ENCODE measurements around the gene NCBP3. TPM values are rescaled to one million over a fixed set of nuclear protein-coding genes. Genes with fewer than 3 reads are reported as not detected.
"Not testable (repeated sequence)": the region's sequence is repeated elsewhere in the genome, so short reads cannot be mapped to it uniquely, and the experiment has no call there.

NCBP3 gene
- total RNA-seq, 1 experiment from 2014 or later, result 17.0 TPM

DNA sequence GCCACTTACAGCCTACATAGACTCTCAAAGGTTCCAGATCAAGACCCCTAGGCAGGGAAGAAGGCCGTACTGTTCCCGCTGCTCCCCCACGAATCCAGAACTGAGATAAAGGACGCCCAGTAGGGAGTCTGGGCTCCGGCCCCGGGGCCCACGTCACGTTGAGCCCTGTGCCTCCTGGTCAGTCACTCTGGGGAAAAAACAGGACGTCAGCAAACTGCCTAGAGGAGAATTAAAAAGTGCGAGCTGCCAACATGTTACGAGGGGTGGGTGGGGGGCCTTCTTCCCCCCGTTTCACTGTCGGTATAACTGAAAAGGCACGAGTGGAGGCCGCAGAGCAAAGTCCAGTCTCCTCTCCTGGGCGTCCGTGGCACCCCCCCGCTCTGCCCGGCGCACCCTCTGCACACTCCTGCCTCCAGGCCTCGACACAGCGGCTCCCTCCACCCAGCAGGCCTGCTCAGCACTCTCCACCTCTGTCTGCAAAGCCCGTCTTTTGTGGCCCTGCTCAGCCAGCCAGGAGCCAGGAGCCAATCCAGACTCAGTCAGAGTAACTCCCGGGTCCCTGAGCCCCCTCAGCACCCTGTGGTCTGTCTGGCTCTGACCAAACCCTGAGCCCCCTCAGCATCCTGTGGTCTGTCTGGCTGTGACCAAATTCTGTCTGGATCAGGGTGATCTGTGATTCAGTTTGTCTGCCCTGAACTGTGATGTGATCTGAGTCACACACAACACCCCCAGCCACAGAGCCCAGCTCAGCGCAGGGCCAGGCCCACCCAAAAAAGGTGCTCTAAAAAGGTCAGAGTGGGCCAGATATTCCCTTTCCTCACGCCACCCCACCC lies 51.3 kb downstream of the NCBP3 start:
- H2AFZ ChIP-seq (ENCODE audit: low read length), result no peak overlapping the region
- peaks cover 4% of the 10 kb centered on the region for H3K4me1 ChIP-seq (ENCODE audit: low read length)
- H3K4me3 ChIP-seq (ENCODE audit: low read length), result no peak overlapping the region
- no peaks in the 10 kb centered on the region for H3K9me2 ChIP-seq (replicated peaks; ENCODE audit: insufficient read depth, low read length)
- no peak overlapping the region for H3K9ac ChIP-seq (ENCODE audit: low read length)
- H3K79me2 ChIP-seq (ENCODE audit: low read length), result no peaks in the 10 kb centered on the region
- DNase-seq, result no peak
- no peak overlapping the region for H3K27ac ChIP-seq (ENCODE audit: low read length)
- H3K9me3 ChIP-seq (ENCODE audit: low read length), result no peaks in the 10 kb centered on the region
- H3K4me2 ChIP-seq (ENCODE audit: low read depth, low read length, poor library complexity, severe bottlenecking), result no peak overlapping the region
- no peaks in the 10 kb centered on the region for H4K20me1 ChIP-seq (ENCODE audit: insufficient read depth, low read depth, low read length)
- H3K36me3 ChIP-seq (ENCODE audit: insufficient read depth, low read length), result no peaks in the 10 kb centered on the region
- no peaks in the 10 kb centered on the region for H3K27me3 ChIP-seq (ENCODE audit: low read length)

DNA sequence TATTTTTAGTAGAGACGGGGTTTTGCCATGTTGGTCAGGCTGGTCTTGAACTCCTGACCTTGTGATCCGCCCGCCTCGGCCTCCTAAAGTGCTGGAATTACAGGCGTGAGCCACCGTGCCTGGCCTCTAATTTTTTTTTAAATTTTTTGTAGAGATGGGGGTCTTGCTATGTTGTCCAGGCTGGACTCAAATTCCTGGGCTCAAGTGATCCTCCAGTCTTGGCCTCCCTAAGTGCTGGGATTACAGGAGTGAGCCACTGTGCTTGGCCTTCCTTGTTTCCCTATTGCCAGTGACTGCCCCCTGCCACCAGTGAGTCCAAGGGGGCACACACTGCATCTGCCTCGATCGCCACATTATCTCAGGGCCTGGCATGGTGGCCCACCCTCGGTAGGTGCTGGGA lies 51.9 kb downstream of the NCBP3 start:
- H4K20me1 ChIP-seq (ENCODE audit: insufficient read depth, low read depth, low read length); H3K4me1 ChIP-seq (ENCODE audit: low read length); H3K4me3 ChIP-seq (ENCODE audit: low read length); H3K27me3 ChIP-seq (ENCODE audit: low read length); DNase-seq; H3K4me2 ChIP-seq (ENCODE audit: low read depth, low read length, poor library complexity, severe bottlenecking); H2AFZ ChIP-seq (ENCODE audit: low read length); H3K9me3 ChIP-seq (ENCODE audit: low read length); H3K9me2 ChIP-seq (replicated peaks; ENCODE audit: insufficient read depth, low read length); H3K9ac ChIP-seq (ENCODE audit: low read length); H3K36me3 ChIP-seq (ENCODE audit: insufficient read depth, low read length); H3K79me2 ChIP-seq (ENCODE audit: low read length); H3K27ac ChIP-seq (ENCODE audit: low read length): not testable (repeated sequence)

DNA sequence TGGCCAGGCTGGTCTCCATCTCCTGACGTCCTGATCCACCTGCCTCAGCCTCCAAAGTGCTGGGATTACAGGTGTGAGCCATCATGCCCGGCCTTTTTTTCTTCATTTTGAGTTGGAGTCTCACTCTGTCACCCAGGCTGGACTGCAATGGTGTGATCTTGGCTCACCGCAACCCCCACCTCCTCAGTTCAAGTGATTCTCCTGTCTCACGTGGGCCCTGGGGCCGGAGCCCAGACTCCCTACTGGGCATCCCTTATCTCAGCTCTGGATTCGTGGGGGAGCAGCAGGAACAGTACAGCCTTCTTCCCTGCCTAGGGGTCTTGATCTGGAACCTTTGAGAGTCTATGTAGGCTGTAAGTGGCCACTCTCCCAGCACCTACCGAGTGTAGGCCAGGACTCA lies 52.8 kb downstream of the NCBP3 start:
- H3K4me3 ChIP-seq (ENCODE audit: low read length); H3K9me2 ChIP-seq (replicated peaks; ENCODE audit: insufficient read depth, low read length); H3K36me3 ChIP-seq (ENCODE audit: insufficient read depth, low read length); H3K9ac ChIP-seq (ENCODE audit: low read length); DNase-seq; H3K27me3 ChIP-seq (ENCODE audit: low read length); H2AFZ ChIP-seq (ENCODE audit: low read length); H3K27ac ChIP-seq (ENCODE audit: low read length); H3K4me2 ChIP-seq (ENCODE audit: low read depth, low read length, poor library complexity, severe bottlenecking); H3K4me1 ChIP-seq (ENCODE audit: low read length); H3K79me2 ChIP-seq (ENCODE audit: low read length); H3K9me3 ChIP-seq (ENCODE audit: low read length); H4K20me1 ChIP-seq (ENCODE audit: insufficient read depth, low read depth, low read length): not testable (repeated sequence)

DNA sequence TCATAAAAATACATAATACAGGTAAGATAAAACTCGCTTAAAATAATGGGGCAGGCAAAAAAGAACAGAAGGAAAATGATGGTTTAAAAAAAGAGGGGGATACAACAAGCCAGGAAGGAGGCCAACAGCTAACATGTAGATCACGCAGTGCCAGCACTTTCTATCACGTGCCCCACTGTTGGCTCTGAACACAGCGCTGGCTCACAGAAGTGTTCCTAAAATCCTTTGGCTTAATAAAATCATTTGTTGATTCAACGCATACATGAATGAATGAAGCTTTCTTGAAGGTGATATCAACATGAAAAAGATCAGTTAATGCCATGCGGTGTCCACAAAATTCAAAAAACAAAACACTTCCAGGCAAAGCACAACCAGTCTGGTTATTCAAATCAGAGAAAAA lies 53.6 kb downstream of the NCBP3 start:
- H3K4me2 ChIP-seq (ENCODE audit: low read depth, low read length, poor library complexity, severe bottlenecking), result no peak overlapping the region
- H3K9me3 ChIP-seq (ENCODE audit: low read length), result no peaks in the 10 kb centered on the region
- no peak overlapping the region for H3K4me3 ChIP-seq (ENCODE audit: low read length)
- no peak overlapping the region for H2AFZ ChIP-seq (ENCODE audit: low read length)
- peaks cover 4% of the 10 kb centered on the region for H3K4me1 ChIP-seq (ENCODE audit: low read length)
- no peaks in the 10 kb centered on the region for H3K36me3 ChIP-seq (ENCODE audit: insufficient read depth, low read length)
- no peak overlapping the region for H3K9ac ChIP-seq (ENCODE audit: low read length)
- no peaks in the 10 kb centered on the region for H3K9me2 ChIP-seq (replicated peaks; ENCODE audit: insufficient read depth, low read length)
- DNase-seq, result no peak
- H3K27ac ChIP-seq (ENCODE audit: low read length), result no peak overlapping the region
- no peaks in the 10 kb centered on the region for H3K79me2 ChIP-seq (ENCODE audit: low read length)
- H3K27me3 ChIP-seq (ENCODE audit: low read length), result no peaks in the 10 kb centered on the region
- no peaks in the 10 kb centered on the region for H4K20me1 ChIP-seq (ENCODE audit: insufficient read depth, low read depth, low read length)

- H3K4me1 ChIP-seq (ENCODE audit: low read length), result no peaks in the 10 kb centered on the region
- no peak overlapping the region for H3K4me2 ChIP-seq (ENCODE audit: low read depth, low read length, poor library complexity, severe bottlenecking)
- no peaks in the 10 kb centered on the region for H3K27me3 ChIP-seq (ENCODE audit: low read length)
- no peaks in the 10 kb centered on the region for H3K79me2 ChIP-seq (ENCODE audit: low read length)
- no peak overlapping the region for H3K9ac ChIP-seq (ENCODE audit: low read length)
- no peak overlapping the region for H3K27ac ChIP-seq (ENCODE audit: low read length)
- no peak overlapping the region for H3K4me3 ChIP-seq (ENCODE audit: low read length)
- no peaks in the 10 kb centered on the region for H4K20me1 ChIP-seq (ENCODE audit: insufficient read depth, low read depth, low read length)
- DNase-seq, result no peak
- no peak overlapping the region for H2AFZ ChIP-seq (ENCODE audit: low read length)
- no peaks in the 10 kb centered on the region for H3K9me2 ChIP-seq (replicated peaks; ENCODE audit: insufficient read depth, low read length)
- no peaks in the 10 kb centered on the region for H3K9me3 ChIP-seq (ENCODE audit: low read length)
- no peaks in the 10 kb centered on the region for H3K36me3 ChIP-seq (ENCODE audit: insufficient read depth, low read length)
Observed at GRCh38 chr17:3788200-3788599, 57.8 kb downstream of the NCBP3 start.

GRCh38 chr17:3785323-3785722 lies 60.7 kb downstream of the NCBP3 start:
- not testable (repeated sequence) for H3K9me3 ChIP-seq (ENCODE audit: low read length); H4K20me1 ChIP-seq (ENCODE audit: insufficient read depth, low read depth, low read length); DNase-seq; H3K9ac ChIP-seq (ENCODE audit: low read length); H3K27ac ChIP-seq (ENCODE audit: low read length); H3K9me2 ChIP-seq (replicated peaks; ENCODE audit: insufficient read depth, low read length); H3K4me2 ChIP-seq (ENCODE audit: low read depth, low read length, poor library complexity, severe bottlenecking); H3K79me2 ChIP-seq (ENCODE audit: low read length); H2AFZ ChIP-seq (ENCODE audit: low read length); H3K27me3 ChIP-seq (ENCODE audit: low read length); H3K36me3 ChIP-seq (ENCODE audit: insufficient read depth, low read length); H3K4me1 ChIP-seq (ENCODE audit: low read length); H3K4me3 ChIP-seq (ENCODE audit: low read length)

DNA sequence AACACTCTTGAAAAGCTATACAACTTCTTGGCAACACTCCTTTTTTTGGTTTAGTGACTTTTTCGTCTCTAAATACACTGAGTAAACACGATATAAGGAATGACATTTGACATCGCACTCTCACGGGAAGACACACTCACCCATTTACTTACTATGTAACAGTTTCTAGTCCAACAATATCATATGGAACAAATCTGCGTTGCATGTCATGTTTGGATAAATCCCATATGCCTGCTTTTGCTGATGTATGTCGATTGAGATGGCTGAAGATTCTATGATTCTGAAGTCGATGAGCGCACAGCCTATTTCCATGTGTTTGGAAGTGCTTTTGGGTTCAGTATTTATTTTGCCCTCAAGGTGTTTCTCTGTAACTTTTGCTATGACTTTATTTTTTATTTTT lies 63.3 kb downstream of the NCBP3 start:
- no peak overlapping the region for H3K27ac ChIP-seq (ENCODE audit: low read length)
- DNase-seq, result no peak
- H3K4me2 ChIP-seq (ENCODE audit: low read depth, low read length, poor library complexity, severe bottlenecking), result no peak overlapping the region
- no peaks in the 10 kb centered on the region for H3K9me2 ChIP-seq (replicated peaks; ENCODE audit: insufficient read depth, low read length)
- H3K36me3 ChIP-seq (ENCODE audit: insufficient read depth, low read length), result no peaks in the 10 kb centered on the region
- no peak overlapping the region for H2AFZ ChIP-seq (ENCODE audit: low read length)
- H3K79me2 ChIP-seq (ENCODE audit: low read length), result no peaks in the 10 kb centered on the region
- H3K4me3 ChIP-seq (ENCODE audit: low read length), result no peak overlapping the region
- H4K20me1 ChIP-seq (ENCODE audit: insufficient read depth, low read depth, low read length), result no peaks in the 10 kb centered on the region
- no peaks in the 10 kb centered on the region for H3K27me3 ChIP-seq (ENCODE audit: low read length)
- no peak overlapping the region for H3K9ac ChIP-seq (ENCODE audit: low read length)
- no peaks in the 10 kb centered on the region for H3K4me1 ChIP-seq (ENCODE audit: low read length)
- H3K9me3 ChIP-seq (ENCODE audit: low read length), result no peaks in the 10 kb centered on the region

DNA sequence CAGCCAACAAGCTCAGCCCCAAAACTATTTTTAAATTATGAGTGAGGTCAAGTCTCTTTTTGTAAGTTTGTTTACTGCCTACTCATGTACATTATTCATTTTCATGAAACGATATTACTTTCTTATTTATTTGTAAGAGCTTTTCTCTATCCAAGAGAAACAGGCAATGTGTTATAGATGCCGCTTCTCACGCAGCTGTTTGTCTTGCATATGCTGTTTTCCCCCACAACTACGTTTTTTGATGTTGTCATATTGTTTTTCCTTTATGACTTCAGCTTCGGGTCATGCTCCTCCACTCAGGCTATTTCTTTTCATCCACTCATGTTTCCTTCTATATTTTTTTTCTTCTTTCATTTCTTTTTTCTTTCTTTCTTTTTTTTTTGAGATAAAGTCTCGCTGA lies 65.1 kb downstream of the NCBP3 start:
- H3K4me1 ChIP-seq (ENCODE audit: low read length), result no peaks in the 10 kb centered on the region
- no peak overlapping the region for H2AFZ ChIP-seq (ENCODE audit: low read length)
- DNase-seq, result no peak
- H3K79me2 ChIP-seq (ENCODE audit: low read length), result no peaks in the 10 kb centered on the region
- no peak overlapping the region for H3K27ac ChIP-seq (ENCODE audit: low read length)
- H3K9me2 ChIP-seq (replicated peaks; ENCODE audit: insufficient read depth, low read length), result no peaks in the 10 kb centered on the region
- H3K36me3 ChIP-seq (ENCODE audit: insufficient read depth, low read length), result no peaks in the 10 kb centered on the region
- H3K9me3 ChIP-seq (ENCODE audit: low read length), result no peaks in the 10 kb centered on the region
- H3K27me3 ChIP-seq (ENCODE audit: low read length), result no peaks in the 10 kb centered on the region
- H3K9ac ChIP-seq (ENCODE audit: low read length), result no peak overlapping the region
- H3K4me2 ChIP-seq (ENCODE audit: low read depth, low read length, poor library complexity, severe bottlenecking), result no peak overlapping the region
- H4K20me1 ChIP-seq (ENCODE audit: insufficient read depth, low read depth, low read length), result no peaks in the 10 kb centered on the region
- H3K4me3 ChIP-seq (ENCODE audit: low read length), result no peak overlapping the region

Data from Karpas-422 (cell line).